GM13977 (cell line): ENCODE data around the gene PLCB1.

Experiments
- DNase-seq: peaks from one replicate; pipeline ENCODE4 v3.0.0; 2012; ENCODE audit warnings: low spot score
- in situ Hi-C: fragments of 300-500 bp; cut with MboI; formaldehyde crosslinking; loops from one replicate; pipeline ENCODE4 v1.12.0; 2022; ENCODE audit warnings: low sequenced_read_pairs, low pct_unique_long_range_greater_than_20kb, mixed read lengths, inconsistent platforms; ENCODE audit not compliant: unreplicated experiment
- TF ChIP-seq, protein P1 (sequence below): IDR thresholded peaks from 2 replicates; pipeline ENCODE4 v1.5.1; 2012; ENCODE audit warnings: mild to moderate bottlenecking, control low read depth; ENCODE audit not compliant: insufficient read depth; ENCODE audit errors: extremely low read depth, missing control alignments

PLCB1 gene

GRCh38 chr20:8438748-8439147 lies 306.7 kb downstream of the PLCB1 start:
- no peak for DNase-seq
- TF ChIP-seq, protein P1, sequence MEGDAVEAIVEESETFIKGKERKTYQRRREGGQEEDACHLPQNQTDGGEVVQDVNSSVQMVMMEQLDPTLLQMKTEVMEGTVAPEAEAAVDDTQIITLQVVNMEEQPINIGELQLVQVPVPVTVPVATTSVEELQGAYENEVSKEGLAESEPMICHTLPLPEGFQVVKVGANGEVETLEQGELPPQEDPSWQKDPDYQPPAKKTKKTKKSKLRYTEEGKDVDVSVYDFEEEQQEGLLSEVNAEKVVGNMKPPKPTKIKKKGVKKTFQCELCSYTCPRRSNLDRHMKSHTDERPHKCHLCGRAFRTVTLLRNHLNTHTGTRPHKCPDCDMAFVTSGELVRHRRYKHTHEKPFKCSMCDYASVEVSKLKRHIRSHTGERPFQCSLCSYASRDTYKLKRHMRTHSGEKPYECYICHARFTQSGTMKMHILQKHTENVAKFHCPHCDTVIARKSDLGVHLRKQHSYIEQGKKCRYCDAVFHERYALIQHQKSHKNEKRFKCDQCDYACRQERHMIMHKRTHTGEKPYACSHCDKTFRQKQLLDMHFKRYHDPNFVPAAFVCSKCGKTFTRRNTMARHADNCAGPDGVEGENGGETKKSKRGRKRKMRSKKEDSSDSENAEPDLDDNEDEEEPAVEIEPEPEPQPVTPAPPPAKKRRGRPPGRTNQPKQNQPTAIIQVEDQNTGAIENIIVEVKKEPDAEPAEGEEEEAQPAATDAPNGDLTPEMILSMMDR: no peak
- in situ Hi-C loops: no loop called here

DNA sequence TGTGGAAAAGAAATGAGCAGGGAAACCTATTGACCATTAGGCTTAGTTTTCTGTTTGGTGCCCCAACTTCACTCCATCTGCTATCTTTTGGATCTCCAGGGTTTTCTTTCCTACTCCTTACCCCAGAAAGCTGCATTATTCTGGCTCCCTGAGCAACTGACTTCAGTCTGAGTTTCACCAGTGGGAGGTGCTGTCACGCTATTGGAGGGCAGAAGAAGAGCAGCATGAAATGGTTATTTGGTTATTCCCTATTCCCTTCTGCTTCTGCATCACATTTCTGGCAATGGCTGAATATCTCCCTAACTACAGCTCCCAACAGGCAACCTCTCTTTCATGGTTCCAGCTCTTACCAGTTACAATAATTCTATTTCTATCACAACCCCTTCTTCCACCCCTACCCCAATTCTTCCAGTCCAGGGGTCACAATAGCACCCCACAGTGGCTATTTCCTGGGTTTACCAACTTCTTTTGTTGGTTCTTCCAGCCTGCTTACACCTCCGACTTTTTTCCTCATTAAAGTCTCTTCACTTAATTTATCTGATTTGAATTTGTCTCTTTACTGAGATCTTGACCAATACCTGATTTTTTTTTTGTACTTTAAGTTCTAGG lies 311.5 kb downstream of the PLCB1 start:
- TF ChIP-seq, protein P1: peak; percentile 11
- in situ Hi-C loops: no loop called here
- no peak for DNase-seq

DNA sequence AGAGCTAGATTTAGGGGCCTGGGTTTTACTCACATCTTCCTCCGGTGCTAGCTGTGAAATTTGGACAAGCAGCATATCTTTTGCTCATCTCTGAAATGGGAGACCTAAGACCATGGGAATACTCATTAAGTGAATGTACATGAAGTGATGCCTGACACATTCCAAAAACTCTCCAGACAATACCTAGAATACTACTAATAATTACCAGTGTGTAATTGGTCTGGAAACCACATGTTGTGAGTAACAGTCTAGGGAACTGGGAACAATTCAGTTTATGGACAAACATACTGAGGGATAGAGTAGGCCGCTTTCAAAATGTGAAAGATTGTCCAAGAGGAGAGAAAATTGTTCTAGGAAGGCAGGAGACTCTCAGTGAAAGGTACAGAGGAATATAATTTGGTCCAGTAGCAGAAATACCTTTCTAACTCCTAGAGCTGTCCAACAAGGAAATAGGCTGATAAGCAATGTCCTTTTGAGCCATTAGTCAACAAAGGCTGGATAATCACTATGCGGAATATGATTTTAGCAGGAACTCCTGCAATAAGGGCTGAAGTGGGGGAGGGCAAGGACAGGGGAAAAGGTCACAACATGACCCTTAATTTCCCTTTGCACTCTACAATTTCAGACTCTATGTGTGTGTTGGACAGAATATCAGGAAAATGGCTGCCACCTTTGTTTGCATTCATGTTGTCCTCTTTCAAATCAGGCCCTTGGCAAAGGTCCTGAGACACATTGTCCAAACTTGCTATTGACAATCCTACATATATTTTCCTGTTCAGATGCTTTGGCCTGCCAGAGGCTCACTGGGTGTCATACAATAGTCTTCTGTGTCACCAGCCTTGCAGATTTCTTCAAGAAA lies 315.4 kb downstream of the PLCB1 start:
- in situ Hi-C loops: no loop called here
- TF ChIP-seq, protein P1: no peak
- no peak for DNase-seq

DNA sequence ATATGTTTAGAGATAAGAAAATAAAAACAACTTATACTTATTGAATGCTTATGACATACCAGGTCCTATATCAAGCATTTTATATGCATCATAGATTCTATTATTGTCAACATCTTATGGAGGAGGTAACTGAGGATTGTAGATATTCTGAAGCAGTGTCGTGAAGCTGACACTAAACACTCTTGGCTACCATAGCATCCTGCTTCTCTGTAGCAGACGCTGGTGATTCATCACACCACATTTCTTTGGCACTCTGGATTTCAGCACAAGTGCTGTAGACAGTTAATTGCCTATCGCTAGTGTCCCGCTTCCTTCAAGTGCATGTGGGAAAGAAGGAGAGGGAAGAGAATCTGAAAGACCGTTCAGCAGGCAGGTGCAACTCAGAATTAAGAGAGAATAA lies 317.1 kb downstream of the PLCB1 start:
- in situ Hi-C loops: no loop called here

DNA sequence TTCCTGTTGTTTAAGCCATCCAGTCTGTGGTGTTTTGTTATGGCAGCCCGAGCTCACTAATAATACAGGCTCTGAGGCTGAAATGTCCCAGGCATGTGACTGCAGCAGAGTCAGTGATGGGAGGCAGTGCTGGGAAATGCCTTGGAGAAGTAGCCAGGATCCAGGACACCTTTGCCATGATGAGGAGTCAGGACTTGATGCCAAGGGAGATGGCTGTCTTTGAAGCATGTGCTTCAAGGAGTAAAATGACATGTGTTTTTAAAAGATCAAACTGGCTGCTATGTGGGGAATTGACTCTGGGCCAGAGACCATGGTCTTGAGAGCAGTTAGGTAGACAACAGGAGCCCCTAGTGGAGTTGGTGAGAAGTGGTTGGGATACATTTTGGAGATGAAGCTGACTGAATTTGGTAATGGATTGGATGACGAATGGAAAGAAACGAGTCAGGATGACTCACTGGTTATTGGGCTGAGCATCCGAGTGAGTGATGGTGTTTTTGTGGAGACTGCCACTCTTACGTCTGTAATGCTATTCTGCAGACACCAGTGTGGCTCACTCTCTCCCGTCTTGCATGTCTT lies 322.2 kb downstream of the PLCB1 start:
- TF ChIP-seq, protein P1: peak; percentile 41
- in situ Hi-C loops: no loop called here
- DNase-seq: peak; percentile 22

More for the DNA sequence above, 317.1 kb downstream of the PLCB1 start:
- TF ChIP-seq, protein P1: no peak
- DNase-seq: no peak

DNA sequence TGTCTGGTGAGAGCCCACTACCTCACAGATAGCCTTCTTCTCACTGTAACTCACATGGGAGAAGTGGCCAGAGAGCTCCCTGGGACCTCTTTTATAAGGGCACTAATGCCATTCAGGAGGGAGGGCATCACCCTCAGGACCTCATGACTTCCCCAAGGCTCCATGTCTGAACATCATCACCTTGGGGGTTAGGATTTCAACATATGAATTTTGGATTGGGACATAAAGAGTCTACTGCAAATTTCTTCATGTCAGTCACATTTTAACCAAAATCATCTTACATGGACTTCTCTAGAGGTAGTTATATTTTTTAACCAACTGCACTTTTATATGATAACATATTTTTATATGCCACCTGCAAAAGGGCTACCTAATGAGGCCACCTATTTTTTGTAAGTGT lies 324.7 kb downstream of the PLCB1 start:
- in situ Hi-C loops: no loop called here
- no peak for DNase-seq
- TF ChIP-seq, protein P1: no peak
